Activated CD4-positive, alpha-beta memory T cell treated with anti-CD3 and anti-CD28 coated beads, Interleukin-2, amount 10 ng/mL, durations not matched to agents 7 days and 5 days (primary cell): ENCODE results near the gene LCN9. TPM values are rescaled to one million over a fixed set of nuclear protein-coding genes. Genes with fewer than 3 reads are reported as not detected.
"Not testable (repeated sequence)": the region's sequence is repeated elsewhere in the genome, so short reads cannot be mapped to it uniquely, and the experiment has no call there.

Experiments used
- CTCF ChIA-PET: fragments of 350-600 bp; sonication (Branson Sonifier 250); formaldehyde crosslinking; loops from one replicate; lab custom pipeline; 2021; ENCODE audit warnings: antibody characterized with exemption, inconsistent platforms; lab: Charles Lee
- POLR2A ChIA-PET: fragments of 350-600 bp; sonication (Branson Sonifier 250); formaldehyde crosslinking; loops from one replicate; lab custom pipeline; 2021; ENCODE audit warnings: antibody characterized with exemption; lab: Charles Lee
- DNase-seq: peaks from one replicate; pipeline ENCODE4 v3.0.0-alpha.2; 2020
- H3K27ac Mint-ChIP-seq: one replicate; pipeline ENCODE4 v1.8.0; 2021; ENCODE audit warnings: mild to moderate bottlenecking, mixed read lengths
- H3K27me3 Mint-ChIP-seq: one replicate; pipeline ENCODE4 v1.8.0; 2021; ENCODE audit warnings: mixed read lengths
- H3K36me3 Mint-ChIP-seq: one replicate; pipeline ENCODE4 v1.8.0; 2021; ENCODE audit warnings: low read depth, mixed read lengths
- H3K4me1 Mint-ChIP-seq: one replicate; pipeline ENCODE4 v1.8.0; 2021; ENCODE audit warnings: mixed read lengths
- H3K4me3 Mint-ChIP-seq: one replicate; pipeline ENCODE4 v1.8.0; 2021; ENCODE audit warnings: mild to moderate bottlenecking, mixed read lengths
- H3K9me3 Mint-ChIP-seq: one replicate; pipeline ENCODE4 v1.8.0; 2021; ENCODE audit warnings: mixed read lengths
- total RNA-seq, 2 experiments: library from RNA; stranded (reverse); gene quantifications; one replicate each; pipeline ENCODE4 v1.2.3, GENCODE V29; 2021

The LCN9 gene
- total RNA-seq, 2 experiments from 2014 or later: not detected

GRCh38 chr9:135659252-135659651 is 3.9 kb upstream of the LCN9 start:
- ChIA-PET POLR2A (no interaction called here), CTCF (no interaction called here)
- H3K4me1 Mint-ChIP-seq: no peaks in the 10 kb centered on the region
- H3K27me3 Mint-ChIP-seq: no peaks in the 10 kb centered on the region
- H3K27ac Mint-ChIP-seq: no peak overlapping the region
- no peak overlapping the region for H3K4me3 Mint-ChIP-seq
- H3K9me3 Mint-ChIP-seq: no peaks in the 10 kb centered on the region
- no peaks in the 10 kb centered on the region for H3K36me3 Mint-ChIP-seq
- no peak for DNase-seq

DNA sequence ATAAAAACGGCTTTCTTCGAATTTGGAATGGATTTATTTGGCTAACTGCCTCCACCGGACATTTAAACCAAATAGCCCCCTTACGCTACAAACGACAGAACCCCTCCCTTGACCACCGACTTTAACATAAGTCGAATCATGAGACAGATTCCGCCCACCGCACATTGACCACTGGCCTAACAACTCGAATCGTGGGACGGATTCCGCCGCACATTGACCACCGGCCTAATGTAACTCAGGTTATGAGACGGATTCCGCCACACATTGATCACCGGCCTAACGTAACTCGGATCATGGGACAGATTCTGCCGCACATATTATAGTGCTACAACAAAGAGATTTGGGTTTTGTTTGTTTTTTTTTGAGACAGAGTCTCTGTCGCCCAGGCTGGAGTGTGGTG is 2.7 kb upstream of the LCN9 start:
- no peaks in the 10 kb centered on the region for H3K27me3 Mint-ChIP-seq
- no peak overlapping the region for H3K27ac Mint-ChIP-seq
- H3K36me3 Mint-ChIP-seq: no peaks in the 10 kb centered on the region
- H3K4me3 Mint-ChIP-seq: no peak overlapping the region
- ChIA-PET POLR2A (no interaction called here), CTCF (no interaction called here)
- H3K9me3 Mint-ChIP-seq: no peaks in the 10 kb centered on the region
- DNase-seq: no peak
- no peaks in the 10 kb centered on the region for H3K4me1 Mint-ChIP-seq

DNA sequence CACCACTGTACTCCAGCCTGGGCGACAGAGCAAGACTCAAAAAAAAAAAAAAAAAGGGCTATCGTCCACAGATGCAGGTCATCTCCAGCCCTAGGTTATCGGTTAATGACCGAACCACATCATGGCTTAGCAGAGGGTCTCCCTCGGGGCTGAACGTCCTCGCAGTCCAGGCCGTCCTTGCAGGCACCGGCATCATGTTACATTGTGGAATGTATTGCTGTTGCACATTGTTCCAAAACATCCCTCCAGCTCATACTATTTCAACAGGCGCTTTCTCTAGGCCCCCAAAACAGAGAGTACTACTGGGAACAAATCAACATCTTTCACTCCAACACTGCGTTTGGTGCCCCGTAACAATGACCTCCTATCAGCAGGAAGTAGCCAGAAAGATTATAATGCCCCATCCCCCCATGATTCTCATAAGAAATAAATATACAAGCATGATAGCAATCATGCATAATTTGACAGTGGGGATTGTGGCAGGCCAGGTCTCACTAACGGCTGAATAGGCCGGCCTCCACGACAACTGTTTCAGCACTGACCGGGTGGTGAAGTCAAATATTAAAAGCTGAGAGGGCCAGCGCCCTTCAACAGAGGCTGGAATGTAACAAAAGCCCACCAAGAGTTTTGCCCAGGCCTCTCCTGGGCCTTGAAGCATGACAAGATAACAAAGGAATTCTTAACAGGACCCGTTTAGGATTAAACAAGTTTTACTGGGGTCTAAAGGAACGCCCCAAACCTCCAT is 1.1 kb upstream of the LCN9 start:
- no peak overlapping the region for H3K27ac Mint-ChIP-seq

GRCh38 chr9:135663451-135663770 is 302 bp downstream of the LCN9 start:
- Mint-ChIP-seq H3K4me1 (no peaks in the 10 kb centered on the region), H3K9me3 (no peaks in the 10 kb centered on the region), H3K27me3 (no peaks in the 10 kb centered on the region), H3K27ac (no peak overlapping the region), H3K4me3 (no peak overlapping the region), H3K36me3 (no peaks in the 10 kb centered on the region)
- CTCF ChIA-PET: no interaction called here
- POLR2A ChIA-PET: no interaction called here
- DNase-seq: no peak

More for the DNA sequence above, 1.1 kb upstream of the LCN9 start:
- Mint-ChIP-seq H3K4me1 (no peaks in the 10 kb centered on the region), H3K9me3 (no peaks in the 10 kb centered on the region), H3K36me3 (no peaks in the 10 kb centered on the region), H3K4me3 (no peak overlapping the region), H3K27me3 (no peaks in the 10 kb centered on the region)
- POLR2A ChIA-PET: no interaction called here
- no peak for DNase-seq
- CTCF ChIA-PET: no interaction called here

DNA sequence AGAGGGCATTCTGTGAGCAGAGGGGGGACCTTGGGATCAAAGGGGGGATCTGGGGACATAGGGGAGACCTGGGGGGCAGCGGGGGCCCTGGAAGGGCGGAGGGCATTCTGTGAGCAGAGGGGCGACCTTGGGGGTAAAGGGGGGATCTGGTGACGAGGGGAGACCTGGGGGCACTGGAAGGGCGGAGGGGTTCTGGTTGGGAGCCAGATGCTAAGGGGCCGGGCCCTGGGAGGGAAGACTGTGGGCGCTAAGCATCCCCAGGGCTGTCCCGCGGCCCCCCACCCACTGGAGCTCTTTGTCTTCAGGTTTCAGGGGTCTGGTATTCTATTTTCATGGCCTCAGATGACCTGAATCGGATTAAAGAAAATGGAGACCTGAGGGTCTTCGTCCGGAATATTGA is 748 bp downstream of the LCN9 start:
- DNase-seq: no peak
- Mint-ChIP-seq H3K4me3 (no peak overlapping the region), H3K9me3 (no peaks in the 10 kb centered on the region), H3K4me1 (no peaks in the 10 kb centered on the region), H3K27ac (no peak overlapping the region), H3K27me3 (no peaks in the 10 kb centered on the region), H3K36me3 (no peaks in the 10 kb centered on the region)
- ChIA-PET CTCF (no interaction called here), POLR2A (no interaction called here)

- no peaks in the 10 kb centered on the region for H3K9me3 Mint-ChIP-seq
Observed at GRCh38 chr9:135664266-135664665, 1.2 kb downstream of the LCN9 start.

GRCh38 chr9:135664801-135665794 is 2.0 kb downstream of the LCN9 start:
- no peak for DNase-seq
- CTCF ChIA-PET: no interaction called here

More at GRCh38 chr9:135664266-135664665, 1.2 kb downstream of the LCN9 start:
- CTCF ChIA-PET: no interaction called here
- no peak overlapping the region for H3K27ac Mint-ChIP-seq
- no peaks in the 10 kb centered on the region for H3K36me3 Mint-ChIP-seq
- no peak overlapping the region for H3K4me3 Mint-ChIP-seq
- POLR2A ChIA-PET: no interaction called here
- no peaks in the 10 kb centered on the region for H3K27me3 Mint-ChIP-seq
- DNase-seq: no peak
- H3K4me1 Mint-ChIP-seq: no peaks in the 10 kb centered on the region

GRCh38 chr9:135665795-135666189 is 2.7 kb downstream of the LCN9 start:
- no peak overlapping the region for H3K4me3 Mint-ChIP-seq
- no peak overlapping the region for H3K27ac Mint-ChIP-seq
- POLR2A ChIA-PET: no interaction called here
- CTCF ChIA-PET: no interaction called here
- H3K4me1 Mint-ChIP-seq: no peaks in the 10 kb centered on the region
- no peak for DNase-seq
- H3K36me3 Mint-ChIP-seq: no peaks in the 10 kb centered on the region
- H3K27me3 Mint-ChIP-seq: no peaks in the 10 kb centered on the region
- no peaks in the 10 kb centered on the region for H3K9me3 Mint-ChIP-seq

More at GRCh38 chr9:135664801-135665794, 2.0 kb downstream of the LCN9 start:
- Mint-ChIP-seq H3K36me3 (no peaks in the 10 kb centered on the region), H3K4me3 (no peak overlapping the region), H3K27me3 (no peaks in the 10 kb centered on the region), H3K4me1 (no peaks in the 10 kb centered on the region), H3K9me3 (no peaks in the 10 kb centered on the region), H3K27ac (no peak overlapping the region)
- POLR2A ChIA-PET: no interaction called here

GRCh38 chr9:135666534-135667462 is 3.7 kb downstream of the LCN9 start:
- Mint-ChIP-seq H3K36me3 (no peaks in the 10 kb centered on the region), H3K4me3 (no peak overlapping the region), H3K27me3 (no peaks in the 10 kb centered on the region), H3K4me1 (no peaks in the 10 kb centered on the region), H3K9me3 (no peaks in the 10 kb centered on the region), H3K27ac (no peak overlapping the region)
- no peak for DNase-seq
- CTCF ChIA-PET: no interaction called here
- POLR2A ChIA-PET: no interaction called here

DNA sequence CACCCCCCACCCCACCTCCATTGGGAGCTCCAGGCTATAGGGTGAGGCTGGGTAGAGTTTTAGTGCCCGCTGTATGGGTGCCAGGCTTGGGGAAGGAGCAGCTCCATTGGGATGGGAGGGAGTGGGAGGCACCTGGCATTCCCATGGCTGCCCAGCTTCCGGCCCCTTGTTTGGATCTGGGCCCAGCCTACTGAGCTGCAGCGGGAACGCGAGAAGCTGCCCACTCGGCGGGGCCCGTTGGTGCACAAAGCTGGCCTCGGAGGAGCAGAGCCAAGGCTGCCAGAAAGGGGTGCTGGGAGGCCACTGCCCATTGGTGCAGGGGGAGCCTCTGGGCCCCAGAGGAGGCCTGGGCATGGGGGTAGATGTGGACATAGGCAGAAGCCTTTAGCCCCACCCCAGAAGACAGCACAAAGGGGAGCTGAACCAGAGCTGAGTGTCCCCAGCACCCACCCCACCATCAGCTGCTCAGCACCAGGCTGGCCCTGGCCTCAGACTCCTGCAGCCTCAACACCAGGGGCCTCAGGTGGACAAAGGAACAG is 4.4 kb downstream of the LCN9 start:
- H3K9me3 Mint-ChIP-seq: no peaks in the 10 kb centered on the region
- H3K27ac Mint-ChIP-seq: no peak overlapping the region

GRCh38 chr9:135669018-135669417 is 5.9 kb downstream of the LCN9 start:
- DNase-seq, H3K9me3 Mint-ChIP-seq, H3K4me3 Mint-ChIP-seq, H3K27ac Mint-ChIP-seq, H3K36me3 Mint-ChIP-seq, H3K27me3 Mint-ChIP-seq, H3K4me1 Mint-ChIP-seq, POLR2A ChIA-PET: not testable (repeated sequence)
- CTCF ChIA-PET: interaction anchor here (0.6 kb wide), 1 partner anchor 42 kb away, joined by 3 read pairs; no protein-coding TSS in a partner anchor

More for the DNA sequence above, 4.4 kb downstream of the LCN9 start:
- POLR2A ChIA-PET: no interaction called here
- no peak overlapping the region for H3K4me3 Mint-ChIP-seq
- no peaks in the 10 kb centered on the region for H3K27me3 Mint-ChIP-seq
- H3K4me1 Mint-ChIP-seq: no peaks in the 10 kb centered on the region
- DNase-seq: no peak
- CTCF ChIA-PET: no interaction called here
- H3K36me3 Mint-ChIP-seq: no peaks in the 10 kb centered on the region

DNA sequence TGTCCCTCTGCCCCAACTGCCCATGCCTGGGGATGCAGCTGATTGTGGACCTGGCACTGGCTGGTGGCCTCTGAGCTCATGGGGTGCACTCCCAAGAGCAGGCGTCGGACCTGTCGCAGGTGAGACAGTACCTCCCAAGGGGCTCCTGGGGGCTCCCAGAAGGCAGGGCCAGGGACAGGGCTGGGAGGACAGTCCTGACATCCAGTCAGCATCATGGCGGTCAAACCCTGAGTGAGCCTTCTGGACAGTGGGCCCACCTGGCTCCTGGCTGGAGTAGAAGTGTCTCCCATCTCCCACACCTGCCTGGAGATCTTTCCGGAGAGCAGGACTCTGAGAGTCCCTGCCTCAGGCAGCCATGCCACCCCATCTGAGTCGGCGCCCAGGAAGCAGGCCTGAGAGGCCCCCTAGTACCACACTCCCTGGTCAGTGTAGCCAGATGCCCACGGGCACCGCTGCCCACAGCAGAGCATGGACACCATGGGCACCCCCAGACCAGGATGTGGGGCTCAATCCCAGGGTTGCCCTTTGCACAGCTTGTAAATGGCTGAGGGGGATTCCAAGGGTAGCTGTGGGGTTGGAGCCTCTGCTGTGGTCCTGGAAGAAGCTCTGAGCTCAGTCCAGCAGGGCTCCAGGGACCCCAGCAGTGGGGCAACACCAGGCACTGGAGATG is 6.6 kb downstream of the LCN9 start:
- ChIA-PET CTCF (no interaction called here), POLR2A (no interaction called here)
- H3K9me3 Mint-ChIP-seq: no peaks in the 10 kb centered on the region
- no peaks in the 10 kb centered on the region for H3K36me3 Mint-ChIP-seq
- no peaks in the 10 kb centered on the region for H3K4me1 Mint-ChIP-seq
- no peak for DNase-seq
- H3K27me3 Mint-ChIP-seq: no peaks in the 10 kb centered on the region
- H3K27ac Mint-ChIP-seq: no peak overlapping the region
- no peak overlapping the region for H3K4me3 Mint-ChIP-seq
